GM23248 (cell line): ENCODE results near the gene PACS1.

Source experiments
- EZH2 ChIP-seq: fragments of 200-600 bp; sonication (generic); IDR thresholded peaks from 2 replicates; pipeline ENCODE4 v1.6.1; 2018; ENCODE audit warnings: antibody characterized with exemption, mild to moderate bottlenecking; ENCODE audit not compliant: insufficient read depth, poor library complexity, severe bottlenecking
- EZH2phosphoT487 ChIP-seq: fragments of 200-600 bp; sonication (generic); IDR thresholded peaks from 2 replicates; pipeline ENCODE4 v1.6.1; 2018; ENCODE audit warnings: antibody characterized with exemption, moderate library complexity, mild to moderate bottlenecking, low read depth; ENCODE audit not compliant: insufficient read depth

GRCh38 chr11:66107600-66108510 is 37.8 kb downstream of the PACS1 start:
- TF ChIP-seq EZH2 (no peak), EZH2phosphoT487 (no peak)
